HS-27A (cell line): ENCODE measurements around the gene ZNF394.

Experiments used
- DNase-seq: peaks from one replicate; pipeline ENCODE4 v3.0.0-alpha.2; 2012; ENCODE audit warnings: low read depth, missing footprints

The ZNF394 gene

DNA sequence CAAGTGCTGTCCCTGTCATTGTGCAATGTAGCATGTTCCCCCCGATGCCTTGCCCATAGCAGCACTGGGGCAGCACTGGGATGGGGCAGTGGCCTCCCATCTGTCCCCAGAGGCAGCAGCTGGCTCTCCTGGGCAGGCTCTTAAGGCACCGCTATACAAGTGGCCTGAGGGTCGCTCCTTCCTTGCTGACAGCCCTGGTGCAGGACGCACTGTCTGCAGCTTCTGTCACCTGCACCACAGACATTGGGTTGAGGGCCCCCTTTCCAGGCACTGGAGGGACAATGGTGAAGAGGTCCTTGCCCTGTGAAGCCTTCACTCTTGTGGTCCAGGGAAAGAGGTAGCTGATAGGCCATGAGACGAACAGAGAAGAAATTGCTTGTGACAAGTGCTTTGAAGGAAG is 50.8 kb downstream of the ZNF394 start:
- no peak for DNase-seq

DNA sequence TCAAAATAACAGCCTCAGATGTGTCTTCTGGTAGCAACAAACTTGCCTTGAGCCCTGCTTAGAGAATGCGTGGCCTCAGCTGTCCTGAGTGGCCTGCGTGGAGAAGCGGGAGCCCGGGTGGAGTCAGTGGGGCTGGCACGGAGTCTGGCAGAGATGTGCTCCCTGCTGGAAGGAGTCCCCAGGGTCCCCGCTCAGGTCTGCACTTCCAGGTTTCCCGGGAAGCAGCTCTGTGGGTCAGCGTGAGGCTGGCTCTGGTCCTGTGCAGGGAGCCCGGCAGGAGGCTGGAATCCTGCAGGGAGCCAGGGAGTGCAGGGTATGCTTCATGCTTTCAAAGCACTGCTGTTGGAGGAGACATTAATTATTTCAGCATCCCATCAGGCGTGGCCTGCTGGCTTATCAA is 51.2 kb downstream of the ZNF394 start:
- no peak for DNase-seq

DNA sequence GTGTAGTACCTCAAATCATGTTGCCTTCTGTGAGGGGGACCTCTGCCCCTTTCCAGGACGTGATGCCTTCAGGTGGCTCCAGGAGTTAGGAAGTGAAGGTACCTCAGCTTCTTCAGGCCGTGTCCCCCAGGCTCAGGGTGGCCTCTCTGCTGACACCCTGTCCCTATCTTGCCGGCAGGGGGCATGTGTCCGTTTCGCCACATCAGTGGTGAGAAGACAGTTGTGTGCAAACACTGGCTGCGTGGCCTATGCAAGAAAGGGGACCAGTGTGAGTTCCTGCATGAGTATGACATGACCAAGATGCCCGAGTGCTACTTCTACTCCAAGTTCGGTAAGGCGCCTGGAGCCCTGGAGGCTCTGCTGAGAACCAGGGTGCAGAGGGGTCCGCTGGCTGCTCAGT is 52.1 kb downstream of the ZNF394 start:
- no peak for DNase-seq

DNA sequence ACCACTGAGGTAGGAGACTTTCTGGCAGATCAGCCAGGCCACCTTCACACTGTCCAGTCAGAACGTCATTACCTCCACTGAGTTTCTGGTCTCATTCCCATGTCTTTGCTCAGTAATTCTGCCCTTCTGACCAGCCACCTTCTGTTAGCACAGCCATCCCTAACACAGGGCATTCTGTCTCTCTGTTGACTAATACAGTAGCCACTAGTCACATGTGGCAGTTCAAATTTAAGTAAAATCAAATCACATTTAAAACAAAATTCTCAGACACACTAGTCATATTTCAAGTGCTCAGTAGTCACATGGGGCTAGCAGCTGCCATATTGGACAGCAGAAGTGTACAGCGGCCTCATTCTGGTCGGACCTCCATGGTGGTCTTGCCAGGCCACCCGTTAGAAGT is 54.0 kb downstream of the ZNF394 start:
- no peak for DNase-seq
